SKM-1 treated with dmso at 0.1 percent for 144 hours (cell line): Measurements from ENCODE around the gene DUSP1.

Source experiments
- DNase-seq: peaks from one replicate; lab custom pipeline; 2025; ENCODE audit not compliant: unreplicated experiment; lab: John Stamatoyannopoulos, UW

Gene DUSP1

GRCh38 chr5:172726966-172727365, 44.0 kb downstream of the DUSP1 start:
- no peak for DNase-seq

- no peak for DNase-seq
Measured at GRCh38 chr5:172725785-172726184, 45.2 kb downstream of the DUSP1 start.

- DNase-seq: no peak
Measured at GRCh38 chr5:172725273-172725672, 45.7 kb downstream of the DUSP1 start.

- DNase-seq: no peak
Measured at GRCh38 chr5:172724242-172725183, 46.5 kb downstream of the DUSP1 start.

- no peak for DNase-seq
Measured at GRCh38 chr5:172723508-172723907, 47.5 kb downstream of the DUSP1 start.

- no peak for DNase-seq
Measured at GRCh38 chr5:172722327-172722815, 48.6 kb downstream of the DUSP1 start.

- DNase-seq: no peak
Measured at GRCh38 chr5:172721455-172722326, 49.3 kb downstream of the DUSP1 start.

GRCh38 chr5:172720655-172721054, 50.3 kb downstream of the DUSP1 start:
- no peak for DNase-seq

- no peak for DNase-seq
Measured at GRCh38 chr5:172719211-172719610, 51.8 kb downstream of the DUSP1 start.

GRCh38 chr5:172718527-172719114, 52.4 kb downstream of the DUSP1 start:
- no peak for DNase-seq
